ENCODE measurements around the gene SDK1. TPM values are rescaled to one million over a fixed set of nuclear protein-coding genes. Genes with fewer than 3 reads are reported as not detected.

The SDK1 gene
- total and polyA plus RNA-seq, 4 donors, result 0.12 to 0.47 (median 0.36) TPM

GRCh38 chr7:4110438-4110837, 809.4 kb downstream of the SDK1 start:
- no peak for TF ChIP-seq JUND (IDR thresholded peaks at IDR 0.05)
- TF ChIP-seq HNF4G (IDR thresholded peaks at IDR 0.05), result no peak
- TF ChIP-seq SP1 (IDR thresholded peaks at IDR 0.05), result no peak
- no peak for TF ChIP-seq FOXA1 (IDR thresholded peaks at IDR 0.05)
- Histone ChIP-seq H3K27ac (ENCODE audit: low read depth in 1 of 2, low read length in 2 of 2) (no peak overlapping the region), H3K27me3 (ENCODE audit: control insufficient read depth in 4 of 4, insufficient read depth in 4 of 4, low read length in 3 of 4) (no peaks in the 10 kb centered on the region), H3K4me3 (ENCODE audit: low read depth in 1 of 3, low read length in 3 of 3) (no peak overlapping the region), H3K4me1 (ENCODE audit: control insufficient read depth in 4 of 4, insufficient read depth in 4 of 4, low read length in 3 of 4) (no peaks in the 10 kb centered on the region), H3K9me3 (ENCODE audit: control insufficient read depth in 4 of 4, low read length in 3 of 4) (no peaks in the 10 kb centered on the region), H3K9ac (ENCODE audit: low read depth in 1 of 2, low read length in 2 of 2) (no peak overlapping the region), H3K36me3 (ENCODE audit: control insufficient read depth in 4 of 4, insufficient read depth in 3 of 4, low read depth in 1 of 4, low read length in 3 of 4) (no peaks in the 10 kb centered on the region)
- no peak for DNase-seq (ENCODE audit: low spot score)
- WGBS, result 97% methylated on average over 4 of the region's 4 CpGs

GRCh38 chr7:4111166-4111565, 810.1 kb downstream of the SDK1 start:
- H3K27ac ChIP-seq (ENCODE audit: low read depth in 1 of 2, low read length in 2 of 2), result no peak overlapping the region
- no peaks in the 10 kb centered on the region for H3K9me3 ChIP-seq (ENCODE audit: control insufficient read depth in 4 of 4, low read length in 3 of 4)
- 81% methylated on average over 5 of the region's 5 CpGs for WGBS
- H3K4me1 ChIP-seq (ENCODE audit: control insufficient read depth in 4 of 4, insufficient read depth in 4 of 4, low read length in 3 of 4), result no peaks in the 10 kb centered on the region
- no peak overlapping the region for H3K4me3 ChIP-seq (ENCODE audit: low read depth in 1 of 3, low read length in 3 of 3)
- TF ChIP-seq FOXA2 (IDR thresholded peaks at IDR 0.05) (no peak), MAX (IDR thresholded peaks at IDR 0.05) (no peak), REST (IDR thresholded peaks at IDR 0.05) (no peak), EGR1 (IDR thresholded peaks at IDR 0.05; ENCODE audit: low read depth in 2 of 2) (no peak)
- TF ChIP-seq, protein P1, sequence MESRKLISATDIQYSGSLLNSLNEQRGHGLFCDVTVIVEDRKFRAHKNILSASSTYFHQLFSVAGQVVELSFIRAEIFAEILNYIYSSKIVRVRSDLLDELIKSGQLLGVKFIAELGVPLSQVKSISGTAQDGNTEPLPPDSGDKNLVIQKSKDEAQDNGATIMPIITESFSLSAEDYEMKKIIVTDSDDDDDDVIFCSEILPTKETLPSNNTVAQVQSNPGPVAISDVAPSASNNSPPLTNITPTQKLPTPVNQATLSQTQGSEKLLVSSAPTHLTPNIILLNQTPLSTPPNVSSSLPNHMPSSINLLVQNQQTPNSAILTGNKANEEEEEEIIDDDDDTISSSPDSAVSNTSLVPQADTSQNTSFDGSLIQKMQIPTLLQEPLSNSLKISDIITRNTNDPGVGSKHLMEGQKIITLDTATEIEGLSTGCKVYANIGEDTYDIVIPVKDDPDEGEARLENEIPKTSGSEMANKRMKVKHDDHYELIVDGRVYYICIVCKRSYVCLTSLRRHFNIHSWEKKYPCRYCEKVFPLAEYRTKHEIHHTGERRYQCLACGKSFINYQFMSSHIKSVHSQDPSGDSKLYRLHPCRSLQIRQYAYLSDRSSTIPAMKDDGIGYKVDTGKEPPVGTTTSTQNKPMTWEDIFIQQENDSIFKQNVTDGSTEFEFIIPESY (IDR thresholded peaks at IDR 0.05), result no peak
- no peaks in the 10 kb centered on the region for H3K36me3 ChIP-seq (ENCODE audit: control insufficient read depth in 4 of 4, insufficient read depth in 3 of 4, low read depth in 1 of 4, low read length in 3 of 4)
- no peaks in the 10 kb centered on the region for H3K27me3 ChIP-seq (ENCODE audit: control insufficient read depth in 4 of 4, insufficient read depth in 4 of 4, low read length in 3 of 4)
- H3K9ac ChIP-seq (ENCODE audit: low read depth in 1 of 2, low read length in 2 of 2), result no peak overlapping the region
- no peak for DNase-seq (ENCODE audit: low spot score)

- Histone ChIP-seq H3K4me3 (ENCODE audit: low read depth in 1 of 3, low read length in 3 of 3) (no peak overlapping the region), H3K9ac (ENCODE audit: low read depth in 1 of 2, low read length in 2 of 2) (no peak overlapping the region), H3K9me3 (ENCODE audit: control insufficient read depth in 4 of 4, low read length in 3 of 4) (no peaks in the 10 kb centered on the region), H3K36me3 (ENCODE audit: control insufficient read depth in 4 of 4, insufficient read depth in 3 of 4, low read depth in 1 of 4, low read length in 3 of 4) (no peaks in the 10 kb centered on the region), H3K27ac (ENCODE audit: low read depth in 1 of 2, low read length in 2 of 2) (no peak overlapping the region), H3K4me1 (ENCODE audit: control insufficient read depth in 4 of 4, insufficient read depth in 4 of 4, low read length in 3 of 4) (no peaks in the 10 kb centered on the region), H3K27me3 (ENCODE audit: control insufficient read depth in 4 of 4, insufficient read depth in 4 of 4, low read length in 3 of 4) (no peaks in the 10 kb centered on the region)
- no peak for DNase-seq (ENCODE audit: low spot score)
- TF ChIP-seq NR2F2 (IDR thresholded peaks at IDR 0.05) (no peak), HNF4G (IDR thresholded peaks at IDR 0.05) (no peak), CTCF (IDR thresholded peaks at IDR 0.05; ENCODE audit: low read depth, low read length, missing input control) (no peak), EGR1 (IDR thresholded peaks at IDR 0.05; ENCODE audit: low read depth in 2 of 2) (no peak), RAD21 (IDR thresholded peaks at IDR 0.05) (no peak), RXRA (IDR thresholded peaks at IDR 0.05) (no peak), HNF4A (conservative IDR thresholded peaks at IDR 0.05) (no peak), ATF3 (IDR thresholded peaks at IDR 0.05) (no peak), REST (IDR thresholded peaks at IDR 0.05) (no peak), SP1 (IDR thresholded peaks at IDR 0.05) (no peak), FOXA2 (IDR thresholded peaks at IDR 0.05) (no peak), TAF1 (conservative IDR thresholded peaks at IDR 0.05) (no peak), MAX (IDR thresholded peaks at IDR 0.05) (no peak), FOXA1 (IDR thresholded peaks at IDR 0.05) (no peak)
- 94% methylated on average over 14 of the region's 14 CpGs for WGBS
Measured at GRCh38 chr7:4113271-4113670, 812.2 kb downstream of the SDK1 start.

All from liver (tissue), 9 donors.